H54 (cell line): Measurements from ENCODE around the gene HS3ST3B1.

Experiments used
- DNase-seq: peaks from one replicate; pipeline ENCODE4 v3.0.0; 2011; ENCODE audit warnings: low spot score, mixed read lengths; ENCODE audit not compliant: insufficient read length
- FAIRE-seq: peaks from 3 replicates; lab custom pipeline; 2011; peaks lifted over from hg19 to GRCh38; lab: Jason Lieb, UNC
- POLR2A ChIP-seq: IDR thresholded peaks from 2 replicates; pipeline ENCODE4 v1.6.1; 2011; ENCODE audit warnings: low read depth, mild to moderate bottlenecking, low read length

The HS3ST3B1 gene

DNA sequence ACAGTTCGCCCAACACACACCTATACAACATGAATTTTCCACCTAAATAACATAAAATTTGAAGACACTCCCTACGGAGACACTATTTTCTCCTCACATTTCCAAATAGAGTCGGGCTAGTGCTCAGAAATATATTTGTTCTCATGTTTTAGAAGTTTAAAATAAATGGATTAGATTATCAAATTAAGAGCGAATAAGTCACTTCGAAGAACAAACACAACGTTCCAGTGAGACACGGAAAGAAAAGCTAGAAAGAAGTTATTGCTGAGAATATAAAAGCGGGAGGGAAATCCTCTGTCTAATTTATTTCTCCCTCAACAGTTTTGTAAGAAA lies 2.0 kb upstream of the HS3ST3B1 start:
- no peak for FAIRE-seq
- TF ChIP-seq POLR2A, result no peak
- no peak for DNase-seq

DNA sequence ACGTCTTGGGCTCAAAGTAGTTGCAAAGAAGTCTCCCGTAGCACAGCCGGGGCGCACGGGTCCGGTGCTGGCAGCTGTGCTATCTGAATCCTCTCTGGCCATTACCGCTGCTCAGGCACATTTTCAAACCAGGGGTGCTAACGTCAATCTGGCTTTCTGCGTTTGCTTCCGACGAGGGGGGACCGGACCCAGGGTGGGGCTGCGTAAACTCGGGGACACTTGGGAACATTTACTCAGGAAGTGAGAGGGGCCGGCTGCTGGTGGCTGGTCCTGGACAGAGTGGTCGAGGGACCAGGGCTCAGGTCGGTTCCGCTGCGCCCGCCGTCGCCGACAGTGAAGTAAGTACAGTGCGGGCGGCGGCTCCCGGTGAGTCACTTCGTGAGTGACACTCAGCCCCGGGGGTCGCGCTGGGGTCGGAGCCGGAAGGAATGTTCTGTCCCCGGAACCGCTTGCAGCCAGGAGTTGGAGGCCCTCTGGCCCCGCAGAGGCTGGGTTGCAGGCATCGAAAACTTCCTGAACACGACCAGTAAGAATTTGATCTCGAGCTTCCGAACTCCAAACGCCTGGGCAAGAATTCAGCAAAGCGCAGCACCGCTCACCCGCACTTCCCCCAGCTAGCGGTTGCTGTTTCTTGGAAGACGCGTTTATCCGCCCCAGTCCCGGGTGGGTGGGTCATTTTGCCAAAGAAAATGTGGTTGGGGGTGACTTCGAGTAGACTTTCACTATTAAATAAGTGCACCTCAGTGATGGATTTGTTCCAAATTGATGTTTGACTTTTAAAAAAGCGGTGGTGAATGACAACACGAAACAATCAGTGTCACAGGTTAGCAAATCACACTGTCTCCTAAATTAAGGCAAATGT lies 1.4 kb upstream of the HS3ST3B1 start:
- DNase-seq (no peak), FAIRE-seq (no peak)
- no peak for TF ChIP-seq POLR2A

DNA sequence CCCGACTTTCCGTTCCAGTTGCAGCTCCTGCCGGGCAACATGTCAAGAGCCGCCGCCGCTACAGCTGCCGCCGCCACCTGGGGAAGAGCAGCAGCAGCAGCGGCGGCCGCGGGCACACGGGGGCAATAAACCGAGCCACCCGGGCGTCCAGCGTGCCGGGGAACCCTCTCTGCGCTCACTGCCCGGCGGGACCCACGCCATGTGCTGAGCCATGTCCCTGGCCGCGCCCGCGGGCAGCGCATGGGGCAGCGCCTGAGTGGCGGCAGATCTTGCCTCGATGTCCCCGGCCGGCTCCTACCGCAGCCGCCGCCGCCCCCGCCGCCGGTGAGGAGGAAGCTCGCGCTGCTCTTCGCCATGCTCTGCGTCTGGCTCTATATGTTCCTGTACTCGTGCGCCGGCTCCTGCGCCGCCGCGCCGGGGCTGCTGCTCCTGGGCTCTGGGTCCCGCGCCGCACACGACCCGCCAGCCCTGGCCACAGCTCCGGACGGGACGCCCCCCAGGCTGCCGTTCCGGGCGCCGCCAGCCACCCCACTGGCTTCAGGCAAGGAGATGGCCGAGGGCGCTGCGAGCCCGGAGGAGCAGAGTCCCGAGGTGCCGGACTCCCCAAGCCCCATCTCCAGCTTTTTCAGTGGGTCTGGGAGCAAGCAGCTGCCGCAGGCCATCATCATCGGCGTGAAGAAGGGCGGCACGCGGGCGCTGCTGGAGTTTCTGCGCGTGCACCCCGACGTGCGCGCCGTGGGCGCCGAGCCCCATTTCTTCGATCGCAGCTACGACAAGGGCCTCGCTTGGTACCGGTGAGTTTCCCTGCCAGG lies 604 bp downstream of the HS3ST3B1 start:
- no peak for DNase-seq
- no peak for FAIRE-seq
- TF ChIP-seq POLR2A, result no peak

DNA sequence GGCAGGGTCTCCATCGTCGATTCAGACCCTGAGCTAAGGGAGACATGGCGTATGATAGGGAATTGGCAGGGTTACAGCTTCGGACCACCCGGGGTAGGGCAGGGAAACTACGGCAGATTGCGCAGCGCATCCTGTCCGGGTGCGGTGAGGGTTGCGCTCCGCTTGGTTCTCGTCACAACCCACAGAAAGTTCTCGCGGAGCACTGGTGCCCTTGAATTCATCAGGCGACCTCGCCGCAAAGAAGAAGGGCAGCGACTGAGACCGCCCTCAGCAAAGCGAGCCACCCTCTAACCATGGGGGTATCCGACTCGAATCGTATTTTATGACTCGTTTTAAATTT lies 1.2 kb downstream of the HS3ST3B1 start:
- DNase-seq (no peak), FAIRE-seq (no peak)
- TF ChIP-seq POLR2A, result no peak

DNA sequence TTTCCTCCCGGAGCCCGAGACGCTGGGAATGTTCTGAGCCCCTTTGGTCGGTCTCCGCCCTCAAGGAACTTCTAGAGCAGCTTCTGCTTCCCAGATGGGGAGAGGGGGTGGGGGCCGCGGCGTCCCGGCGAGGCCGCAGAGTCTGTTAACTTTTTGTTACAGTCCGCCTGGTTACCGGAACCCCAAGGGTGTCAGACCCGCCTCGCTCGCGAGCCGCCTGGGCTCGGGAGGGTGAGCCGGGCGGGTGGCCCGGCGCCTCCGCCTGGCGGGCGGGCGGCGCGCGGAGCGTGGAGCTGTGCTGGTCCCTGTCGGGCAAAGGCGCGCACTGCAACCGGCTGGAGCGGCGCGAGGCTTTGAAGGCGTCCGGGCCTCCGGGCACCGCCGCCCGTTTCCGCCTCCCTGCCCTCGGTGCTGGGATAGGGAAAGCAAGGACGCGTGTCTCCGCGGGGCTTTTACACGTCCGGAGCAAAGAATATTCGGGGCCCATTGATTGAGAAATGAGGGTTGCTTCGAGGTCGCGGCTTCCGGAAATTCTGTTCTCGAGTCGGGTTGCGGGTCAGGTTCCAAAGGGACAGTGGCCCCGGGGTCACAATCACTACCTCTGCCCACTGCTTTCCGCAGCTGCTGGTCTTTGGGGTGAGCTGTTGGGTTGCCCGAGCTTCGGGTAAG lies 1.7 kb downstream of the HS3ST3B1 start:
- no peak for FAIRE-seq
- no peak for TF ChIP-seq POLR2A
- no peak for DNase-seq

DNA sequence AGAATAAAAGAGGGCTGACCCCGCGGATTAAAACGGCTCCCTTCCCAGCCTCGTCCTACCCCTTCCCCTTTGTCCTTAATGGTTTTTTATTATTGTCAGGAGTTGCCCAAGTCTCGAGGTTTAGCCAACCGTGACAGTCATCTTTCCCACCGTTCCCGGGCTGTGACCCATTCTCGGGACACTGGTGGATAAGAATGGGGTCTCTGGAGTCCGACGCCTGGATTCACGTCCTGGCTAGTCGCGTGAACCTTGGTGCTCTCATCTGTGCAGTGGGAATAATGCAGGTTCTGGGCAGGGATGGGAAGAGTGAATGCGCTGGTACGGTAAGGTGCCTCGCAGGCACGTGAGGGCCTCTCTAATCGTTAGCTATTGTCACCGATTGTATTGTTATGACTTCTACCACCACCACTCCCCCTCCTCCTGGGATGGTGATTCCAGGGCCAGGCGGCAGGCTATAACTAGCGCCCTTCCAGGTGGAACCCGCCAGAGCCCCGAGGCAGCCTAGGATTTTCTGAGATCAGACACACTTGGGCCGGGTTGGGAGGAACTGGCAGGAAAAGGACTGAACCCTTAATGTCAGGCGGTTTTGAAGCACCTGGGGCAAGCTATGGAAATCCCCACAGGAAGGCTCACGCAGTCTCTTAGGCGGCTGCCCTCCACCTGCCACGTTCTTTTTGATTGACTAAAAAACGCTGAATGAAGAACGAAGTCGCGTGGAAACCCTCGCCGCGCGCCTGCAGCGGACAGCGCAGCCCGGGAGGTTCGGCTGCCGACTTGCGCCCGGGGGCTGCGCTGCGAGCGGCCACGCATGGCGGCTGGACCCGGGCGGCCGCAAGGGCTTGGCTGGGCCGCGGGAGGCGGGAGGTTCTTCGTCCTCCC lies 2.7 kb downstream of the HS3ST3B1 start:
- FAIRE-seq, result no peak
- DNase-seq, result no peak
- no peak for TF ChIP-seq POLR2A

DNA sequence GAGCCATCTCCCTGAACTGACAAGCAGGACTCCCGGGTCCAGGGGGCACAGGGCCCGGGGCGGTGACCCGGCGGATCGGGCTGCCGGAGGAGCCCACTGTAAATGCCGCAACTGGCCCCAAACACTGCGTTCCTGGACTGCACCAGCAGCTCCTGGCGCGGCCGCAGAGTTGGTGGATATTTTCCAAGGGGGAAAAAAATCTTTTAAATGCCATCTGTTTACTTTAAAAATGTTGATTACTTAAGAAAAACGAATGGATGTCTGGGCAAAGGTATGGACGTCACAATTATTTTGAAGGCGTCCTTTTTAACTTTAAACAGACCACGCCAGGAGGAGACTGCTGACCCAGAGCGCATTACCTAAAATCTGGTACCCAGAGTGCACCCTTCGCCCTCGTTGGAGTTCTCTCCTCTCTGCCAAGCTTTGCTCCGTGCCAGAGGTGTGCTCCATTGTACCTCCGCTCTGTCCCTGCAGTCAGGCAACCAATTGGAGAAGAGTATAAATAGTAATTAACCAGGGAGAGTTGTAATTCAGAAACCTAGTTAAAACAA lies 3.4 kb downstream of the HS3ST3B1 start:
- FAIRE-seq (no peak), DNase-seq (no peak)
- no peak for TF ChIP-seq POLR2A

DNA sequence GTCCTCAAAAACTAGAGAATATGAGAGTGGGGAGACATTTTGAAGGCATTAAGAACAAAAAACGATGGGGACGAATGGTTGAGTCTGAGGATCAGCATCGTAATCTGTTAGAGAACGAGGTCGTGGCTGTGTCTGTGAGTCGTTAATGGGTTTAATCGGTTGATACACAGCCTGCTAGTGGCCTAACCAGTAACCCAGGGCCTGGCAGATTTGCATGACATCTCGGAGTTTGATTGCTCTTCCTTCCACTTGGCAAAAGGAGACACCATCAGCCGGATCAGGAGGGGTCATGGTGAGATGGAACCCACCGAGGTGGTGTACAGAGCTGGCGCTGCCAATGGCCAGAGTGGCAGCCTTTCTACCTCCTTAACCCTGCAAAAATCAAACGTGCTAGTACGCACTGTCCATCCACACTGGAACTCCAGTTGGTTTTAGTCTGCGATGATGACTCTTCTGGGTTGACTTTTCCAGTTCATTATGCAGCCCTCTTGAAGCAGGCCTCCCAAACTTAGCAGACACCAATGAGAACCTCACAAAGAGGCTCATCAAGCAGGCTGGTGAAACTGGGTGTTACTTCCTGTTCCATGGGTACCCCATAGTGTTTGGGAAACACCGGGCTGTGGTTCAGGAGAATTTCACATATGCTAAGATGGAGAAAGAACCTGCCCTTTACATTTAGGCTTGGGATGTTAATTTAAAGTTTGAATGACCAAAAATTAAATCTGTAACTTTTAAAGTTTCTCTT lies 4.1 kb downstream of the HS3ST3B1 start:
- FAIRE-seq (no peak), DNase-seq (no peak)
- TF ChIP-seq POLR2A, result no peak

DNA sequence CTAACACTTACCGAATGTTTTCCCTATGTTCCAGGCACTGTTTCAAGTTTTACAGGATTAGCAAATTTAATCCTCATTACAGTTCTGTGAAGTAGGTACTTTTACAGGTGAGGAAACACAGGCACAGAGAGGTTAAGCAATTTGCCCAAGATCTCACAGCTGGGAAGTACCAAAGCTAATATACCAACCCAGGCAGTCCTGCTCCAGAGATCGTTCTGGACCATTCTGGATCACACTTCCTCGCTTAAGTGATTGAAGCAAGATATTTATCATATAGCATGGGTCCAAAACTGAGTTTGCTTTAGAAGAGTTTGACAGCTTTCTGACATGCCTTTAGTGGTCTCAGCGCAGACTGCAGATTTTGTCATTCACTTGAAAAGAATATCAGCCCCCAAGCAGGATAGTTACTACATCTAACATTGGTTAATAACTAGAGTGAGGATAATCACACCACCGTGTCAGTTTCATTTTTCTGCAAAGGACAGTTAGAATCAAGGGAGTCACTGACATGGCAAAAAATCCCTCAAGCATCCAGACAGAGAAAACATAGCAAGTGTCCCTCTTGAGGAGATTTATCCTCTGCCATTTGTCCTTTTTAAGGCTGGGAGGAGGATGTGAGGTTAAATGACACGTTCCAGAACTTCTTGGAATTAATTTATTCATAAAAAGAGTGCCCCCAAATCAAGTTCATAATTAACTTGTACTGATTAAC lies 5.1 kb downstream of the HS3ST3B1 start:
- FAIRE-seq (no peak), DNase-seq (no peak)
- TF ChIP-seq POLR2A, result no peak

DNA sequence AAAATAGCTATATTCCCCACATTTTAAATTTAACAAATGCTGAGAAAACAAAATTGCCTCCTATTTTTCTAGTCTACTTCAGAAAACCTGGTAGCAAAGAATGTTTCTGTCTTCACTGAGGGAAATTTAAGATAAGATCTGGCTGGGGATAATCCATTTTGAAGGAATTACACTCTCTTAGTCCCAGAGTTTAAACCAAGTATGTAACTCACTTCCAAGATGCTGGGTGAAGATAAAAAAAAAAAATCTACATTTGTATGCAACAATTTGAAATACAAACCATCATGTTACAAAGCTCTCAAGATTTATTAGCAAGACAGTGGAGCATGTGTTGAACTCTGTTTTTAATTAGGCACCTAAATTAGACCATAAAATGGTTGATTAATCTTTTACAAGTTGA lies 5.7 kb downstream of the HS3ST3B1 start:
- no peak for DNase-seq
- FAIRE-seq, result no peak
- TF ChIP-seq POLR2A, result no peak

DNA sequence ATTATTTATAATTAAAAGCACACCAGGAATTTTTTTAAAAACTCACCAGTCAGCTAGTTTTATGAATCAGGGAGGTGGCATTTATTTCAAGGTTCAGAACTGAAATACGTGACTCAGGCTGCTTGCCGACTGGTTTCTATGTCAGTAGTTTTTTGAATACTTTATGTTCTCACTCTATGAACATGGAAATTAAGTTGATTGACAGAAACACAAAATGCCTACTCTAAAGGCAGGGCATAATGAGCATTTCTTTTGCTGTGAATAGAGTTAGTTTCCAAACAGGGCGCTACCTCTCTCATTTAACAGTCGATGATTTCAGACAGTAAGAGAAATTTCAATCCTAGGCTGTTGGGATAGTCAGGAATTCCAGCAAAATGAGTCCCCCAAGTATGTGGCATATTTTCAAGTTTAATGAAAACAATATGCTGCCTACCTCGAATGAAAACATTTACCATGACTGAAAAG lies 6.7 kb downstream of the HS3ST3B1 start:
- no peak for DNase-seq
- TF ChIP-seq POLR2A, result no peak
- FAIRE-seq, result no peak

DNA sequence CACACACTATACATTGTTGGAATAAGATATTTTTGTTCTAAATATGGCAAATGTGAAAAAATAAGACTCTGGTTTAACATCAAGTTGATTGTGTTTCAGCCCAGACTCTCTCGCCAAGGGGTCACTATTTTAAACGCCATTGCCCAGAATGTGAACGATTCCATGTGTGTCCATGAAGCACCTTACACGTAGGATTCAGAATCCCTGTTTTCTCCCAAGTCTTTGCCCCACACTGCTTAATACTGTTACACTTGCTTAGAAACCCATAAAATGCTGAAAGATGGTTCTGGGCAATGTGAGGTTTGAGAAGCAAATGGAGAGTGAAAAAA lies 7.7 kb downstream of the HS3ST3B1 start:
- no peak for DNase-seq
- FAIRE-seq, result no peak
- no peak for TF ChIP-seq POLR2A
